Neural crest cell (in vitro differentiated cells): ENCODE results near the gene ABHD5. TPM values are rescaled to one million over a fixed set of nuclear protein-coding genes. Genes with fewer than 3 reads are reported as not detected.

Source experiments
- DNase-seq: peaks from one replicate; pipeline ENCODE4 v3.0.0; 2021; ENCODE audit warnings: low read depth, mixed read lengths, low spot score
- H3K27ac Mint-ChIP-seq: one replicate; pipeline ENCODE4 v1.8.0; 2021; ENCODE audit warnings: mild to moderate bottlenecking, mixed read lengths; ENCODE audit not compliant: unreplicated experiment
- H3K27me3 Mint-ChIP-seq: 2 replicates; pipeline ENCODE4 v1.8.0; 2021; ENCODE audit warnings: low read depth, mild to moderate bottlenecking, mixed read lengths
- H3K36me3 Mint-ChIP-seq: 2 replicates; pipeline ENCODE4 v1.8.0; 2021; ENCODE audit warnings: low read depth, mild to moderate bottlenecking, mixed read lengths
- H3K4me1 Mint-ChIP-seq: 2 replicates; pipeline ENCODE4 v1.8.0; 2021; ENCODE audit warnings: mixed read lengths
- H3K4me3 Mint-ChIP-seq: one replicate; pipeline ENCODE4 v1.8.0; 2021; ENCODE audit warnings: mild to moderate bottlenecking, mixed read lengths
- H3K9me3 Mint-ChIP-seq: 2 replicates; pipeline ENCODE4 v1.8.0; 2021; ENCODE audit warnings: mixed read lengths
- CTCF ChIP-seq: fragments of 200-600 bp; sonication (generic); conservative IDR thresholded peaks from 2 replicates; pipeline ENCODE4 v1.5.0; 2021; ENCODE audit warnings: antibody characterized with exemption, mild to moderate bottlenecking
- long read RNA-seq: library from polyadenylated mRNA; unstranded; transcript quantifications from one replicate; pipeline ENCODE4 v2.0.0, GENCODE V29; 2020
- total RNA-seq: library from RNA; stranded (reverse); gene quantifications from 2 replicates; pipeline ENCODE4 v1.2.1, GENCODE V29; 2021

The ABHD5 gene
- total RNA-seq, result 12.5 and 13.9 TPM in 2 replicates
- long read RNA-seq, full-length matches to known transcripts, result 31 of 37 reads
- long read RNA-seq, partial matches to known transcripts, result 2 of 37 reads
- long read RNA-seq, other reads (novel, unspliced or antisense), result 4 of 37 reads

GRCh38 chr3:43690400-43691119 is at the start of gene ABHD5:
Gene ABHD5, plus strand, starts transcription at chr3:43690938. Its CDS starts 55 bp downstream, at chr3:43690993.
- peak; percentile 81 for DNase-seq
- H3K27ac Mint-ChIP-seq, result peak within 1 kb of the TSS; percentile 98
- peak; percentile 51 for TF ChIP-seq CTCF
- H3K27me3 Mint-ChIP-seq, result no peaks in the 10 kb centered on the region
- no peaks in the 10 kb centered on the region for H3K9me3 Mint-ChIP-seq
- peaks cover 30% of the 10 kb centered on the region for H3K4me1 Mint-ChIP-seq
- peak within 1 kb of the TSS; percentile 96 for H3K4me3 Mint-ChIP-seq
- peaks cover 8% of the 10 kb centered on the region for H3K36me3 Mint-ChIP-seq

- H3K9me3 Mint-ChIP-seq, result no peaks in the 10 kb centered on the region
- no peaks in the 10 kb centered on the region for H3K4me1 Mint-ChIP-seq
- H3K27ac Mint-ChIP-seq, result no peak overlapping the region
- DNase-seq, result no peak
- TF ChIP-seq CTCF, result no peak
- H3K4me3 Mint-ChIP-seq, result no peak overlapping the region
- H3K36me3 Mint-ChIP-seq, result peaks cover 3% of the 10 kb centered on the region
- H3K27me3 Mint-ChIP-seq, result no peaks in the 10 kb centered on the region
These were observed 49.2 kb upstream of the ABHD5 start for GRCh38 chr3:43641306-43642114.

GRCh38 chr3:43644443-43644842 is 46.3 kb upstream of the ABHD5 start:
- Mint-ChIP-seq H3K4me1 (peaks cover 3% of the 10 kb centered on the region), H3K27ac (no peak overlapping the region), H3K4me3 (no peak overlapping the region), H3K9me3 (no peaks in the 10 kb centered on the region), H3K36me3 (peaks cover 3% of the 10 kb centered on the region), H3K27me3 (no peaks in the 10 kb centered on the region)
- no peak for TF ChIP-seq CTCF
- no peak for DNase-seq

GRCh38 chr3:43647331-43648166 is 43.2 kb upstream of the ABHD5 start:
- no peak for TF ChIP-seq CTCF
- no peak for DNase-seq
- Mint-ChIP-seq H3K36me3 (peaks cover 3% of the 10 kb centered on the region), H3K27ac (no peak overlapping the region), H3K9me3 (peaks cover 2% of the 10 kb centered on the region), H3K4me1 (peaks cover 3% of the 10 kb centered on the region), H3K27me3 (no peaks in the 10 kb centered on the region), H3K4me3 (no peak overlapping the region)

- peaks cover 1% of the 10 kb centered on the region for H3K36me3 Mint-ChIP-seq
- H3K4me3 Mint-ChIP-seq, result no peak overlapping the region
- no peak overlapping the region for H3K27ac Mint-ChIP-seq
- H3K9me3 Mint-ChIP-seq, result peaks cover 2% of the 10 kb centered on the region
- DNase-seq, result no peak
- H3K4me1 Mint-ChIP-seq, result peaks cover 3% of the 10 kb centered on the region
- no peaks in the 10 kb centered on the region for H3K27me3 Mint-ChIP-seq
- no peak for TF ChIP-seq CTCF
These were observed 41.8 kb upstream of the ABHD5 start for GRCh38 chr3:43648957-43649356.
